Measurements from ENCODE around the gene AKR1C1. TPM values are rescaled to one million over a fixed set of nuclear protein-coding genes. Genes with fewer than 3 reads are reported as not detected.
A peak's percentile ranks its signal among the peaks of the same experiment; 100 is the strongest.
"Not testable (repeated sequence)": the region's sequence is repeated elsewhere in the genome, so short reads cannot be mapped to it uniquely, and the experiment has no call there.

Gene AKR1C1
- total RNA-seq, 1 donor from 2014 or later, result 1.3 TPM

- H3K27me3 Mint-ChIP-seq (ENCODE audit: low read depth, unreplicated experiment), result peaks cover 6% of the 10 kb centered on the region
- Histone ChIP-seq H3K27ac (ENCODE audit: low read depth, low read length) (no peak overlapping the region), H3K4me2 (ENCODE audit: low read length) (no peak overlapping the region), H3K9me3 (ENCODE audit: insufficient read depth, low read depth, low read length) (no peaks in the 10 kb centered on the region), H3K36me3 (ENCODE audit: insufficient read depth, low read length) (no peaks in the 10 kb centered on the region), H3K4me1 (ENCODE audit: insufficient read depth, low read length) (no peaks in the 10 kb centered on the region), H4K20me1 (ENCODE audit: insufficient read depth, low read length) (no peaks in the 10 kb centered on the region), H3K4me3 (ENCODE audit: insufficient read depth, low read depth, low read length) (no peak overlapping the region), H2AFZ (ENCODE audit: low read depth, low read length) (no peak overlapping the region), H3K9ac (ENCODE audit: low read length) (no peak overlapping the region), H3K27me3 (ENCODE audit: insufficient read depth, low read length) (no peaks in the 10 kb centered on the region), H3K79me2 (ENCODE audit: insufficient read depth, low read length) (no peaks in the 10 kb centered on the region)
- no peak for TF ChIP-seq EZH2 (IDR thresholded peaks at IDR 0.05; ENCODE audit: insufficient read depth, low read length)
- TF ChIP-seq CTCF (IDR thresholded peaks at IDR 0.05; ENCODE audit: insufficient read depth, low read depth, low read length), result no peak
- FAIRE-seq (no peak), DNase-seq (ENCODE audit: low read depth) (no peak)
- H3K9me3 Mint-ChIP-seq (ENCODE audit: unreplicated experiment), result peaks cover 1% of the 10 kb centered on the region
- H3K27ac Mint-ChIP-seq (ENCODE audit: unreplicated experiment), result no peak overlapping the region
- H3K36me3 Mint-ChIP-seq (ENCODE audit: low read depth, unreplicated experiment), result no peaks in the 10 kb centered on the region
- H3K4me3 Mint-ChIP-seq (ENCODE audit: unreplicated experiment), result no peak overlapping the region
- peaks cover 10% of the 10 kb centered on the region for H3K4me1 Mint-ChIP-seq (ENCODE audit: low read depth, unreplicated experiment)
These were observed 21.5 kb upstream of the AKR1C1 start for GRCh38 chr10:4941540-4942330.

GRCh38 chr10:4942931-4943330 is 20.3 kb upstream of the AKR1C1 start:
- DNase-seq (ENCODE audit: low read depth), result peak; percentile 56
- H3K36me3 Mint-ChIP-seq (ENCODE audit: low read depth, unreplicated experiment); H3K27me3 ChIP-seq (ENCODE audit: insufficient read depth, low read length); H3K27ac Mint-ChIP-seq (ENCODE audit: unreplicated experiment); H3K4me3 ChIP-seq (ENCODE audit: insufficient read depth, low read depth, low read length); H3K79me2 ChIP-seq (ENCODE audit: insufficient read depth, low read length); H3K36me3 ChIP-seq (ENCODE audit: insufficient read depth, low read length); H3K9me3 Mint-ChIP-seq (ENCODE audit: unreplicated experiment); H3K9me3 ChIP-seq (ENCODE audit: insufficient read depth, low read depth, low read length); H3K4me1 ChIP-seq (ENCODE audit: insufficient read depth, low read length); H2AFZ ChIP-seq (ENCODE audit: low read depth, low read length); H3K9ac ChIP-seq (ENCODE audit: low read length); H4K20me1 ChIP-seq (ENCODE audit: insufficient read depth, low read length); H3K27ac ChIP-seq (ENCODE audit: low read depth, low read length); H3K27me3 Mint-ChIP-seq (ENCODE audit: low read depth, unreplicated experiment); H3K4me2 ChIP-seq (ENCODE audit: low read length); H3K4me3 Mint-ChIP-seq (ENCODE audit: unreplicated experiment): not testable (repeated sequence)
- peaks cover 14% of the 10 kb centered on the region for H3K4me1 Mint-ChIP-seq (ENCODE audit: low read depth, unreplicated experiment)
- FAIRE-seq, result peak; percentile 63

GRCh38 chr10:4943416-4943815 is 19.8 kb upstream of the AKR1C1 start:
- H3K27ac ChIP-seq (ENCODE audit: low read depth, low read length), result not testable (repeated sequence)

More at GRCh38 chr10:4943416-4943815, 19.8 kb upstream of the AKR1C1 start:
- not testable (repeated sequence) for H3K36me3 ChIP-seq (ENCODE audit: insufficient read depth, low read length); H3K36me3 Mint-ChIP-seq (ENCODE audit: low read depth, unreplicated experiment); H2AFZ ChIP-seq (ENCODE audit: low read depth, low read length); H3K9me3 ChIP-seq (ENCODE audit: insufficient read depth, low read depth, low read length); H3K9ac ChIP-seq (ENCODE audit: low read length); H3K27ac Mint-ChIP-seq (ENCODE audit: unreplicated experiment); H3K9me3 Mint-ChIP-seq (ENCODE audit: unreplicated experiment); FAIRE-seq; H3K79me2 ChIP-seq (ENCODE audit: insufficient read depth, low read length); H3K4me1 ChIP-seq (ENCODE audit: insufficient read depth, low read length); H3K4me3 ChIP-seq (ENCODE audit: insufficient read depth, low read depth, low read length); H3K27me3 ChIP-seq (ENCODE audit: insufficient read depth, low read length); H3K4me2 ChIP-seq (ENCODE audit: low read length); DNase-seq (ENCODE audit: low read depth); H3K4me3 Mint-ChIP-seq (ENCODE audit: unreplicated experiment); H4K20me1 ChIP-seq (ENCODE audit: insufficient read depth, low read length); H3K27me3 Mint-ChIP-seq (ENCODE audit: low read depth, unreplicated experiment)
- peaks cover 17% of the 10 kb centered on the region for H3K4me1 Mint-ChIP-seq (ENCODE audit: low read depth, unreplicated experiment)

All from astrocyte (in vitro differentiated cells and primary cell).